MCF 10A (cell line): ENCODE data around the gene ATP2A2. TPM values are rescaled to one million over a fixed set of nuclear protein-coding genes. Genes with fewer than 3 reads are reported as not detected.

ENCODE experiments used
- BruUV-seq: library from RNA; stranded (reverse); fragments of 400-500 nt; replicated peaks from 2 replicates; lab custom pipeline; 2021; lab: Mats Ljungman, UMichigan
- CTCF ChIA-PET: fragments of 300-600 bp; sonication (Branson Sonifier 250); formaldehyde crosslinking; extraction: SDS; loops from one replicate; lab custom pipeline; 2021; ENCODE audit warnings: antibody characterized with exemption, inconsistent platforms; lab: Yijun Ruan, JAX
- POLR2A ChIA-PET: fragments of 300-600, 350-650 bp; sonication (Branson Sonifier 250); formaldehyde crosslinking; extraction: SDS; loops from one replicate; lab custom pipeline; 2020; ENCODE audit warnings: antibody characterized with exemption, inconsistent platforms; lab: Yijun Ruan, JAX
- DNase-seq: peaks from one replicate; pipeline ENCODE4 v3.0.0-alpha.2; 2018; ENCODE audit not compliant: unreplicated experiment
- H3K27ac Mint-ChIP-seq: one replicate; pipeline ENCODE4 v1.8.0; 2022; ENCODE audit warnings: mild to moderate bottlenecking, low read depth, mixed read lengths; ENCODE audit not compliant: unreplicated experiment
- H3K27me3 Mint-ChIP-seq: one replicate; pipeline ENCODE4 v1.8.0; 2022; ENCODE audit warnings: mixed read lengths; ENCODE audit not compliant: insufficient read depth, unreplicated experiment
- H3K36me3 Mint-ChIP-seq: one replicate; pipeline ENCODE4 v1.8.0; 2022; ENCODE audit warnings: mild to moderate bottlenecking, moderate library complexity, mixed read lengths; ENCODE audit not compliant: insufficient read depth, unreplicated experiment
- H3K4me1 Mint-ChIP-seq: one replicate; pipeline ENCODE4 v1.8.0; 2022; ENCODE audit warnings: mixed read lengths; ENCODE audit not compliant: insufficient read depth, unreplicated experiment
- H3K4me3 Mint-ChIP-seq: one replicate; pipeline ENCODE4 v1.8.0; 2022; ENCODE audit warnings: mild to moderate bottlenecking, moderate library complexity, mixed read lengths; ENCODE audit not compliant: unreplicated experiment
- H3K9me3 Mint-ChIP-seq: one replicate; pipeline ENCODE4 v1.8.0; 2022; ENCODE audit warnings: mixed read lengths; ENCODE audit not compliant: unreplicated experiment
- CTCF ChIP-seq: fragments of 200-600 bp; IDR thresholded peaks from one replicate; pipeline ENCODE4 v1.8.0; 2022; ENCODE audit warnings: antibody characterized with exemption, mild to moderate bottlenecking; ENCODE audit not compliant: unreplicated experiment
- intact Hi-C: fragments of 100-400 bp; cut with micrococcal nuclease; formaldehyde crosslinking; loops from 2 replicates; pipeline ENCODE4 v1.14.1; 2022
- total RNA-seq: library from RNA; stranded (reverse); gene quantifications from 2 replicates; pipeline ENCODE4 v1.2.3, GENCODE V29; 2022

Gene ATP2A2
- total RNA-seq, 1 experiment from 2014 or later = 272 TPM

GRCh38 chr12:110343114-110343513, 62.1 kb downstream of the ATP2A2 start:
- Mint-ChIP-seq H3K4me1 (peaks cover 19% of the 10 kb centered on the region), H3K27me3 (no peaks in the 10 kb centered on the region), H3K9me3 (no peaks in the 10 kb centered on the region), H3K36me3 (peaks cover 97% of the 10 kb centered on the region), H3K27ac (no peak overlapping the region), H3K4me3 (no peak overlapping the region)
- DNase-seq = no peak
- ChIA-PET CTCF (interaction anchor here (0.7 to 1.4 kb wide), 2 partner anchors 17 to 250 kb away, joined by 3 to 4 read pairs; no protein-coding TSS in a partner anchor), POLR2A (interaction anchor here (0.5 to 1.3 kb wide), 4 partner anchors 11 to 64 kb away, joined by 4 to 6 read pairs (median 4); no protein-coding TSS in a partner anchor)
- intact Hi-C loops = no loop called here
- no peak for TF ChIP-seq CTCF
- BruUV-seq = no TSS peak

- Mint-ChIP-seq H3K27me3 (no peaks in the 10 kb centered on the region), H3K27ac (no peak overlapping the region), H3K4me3 (no peak overlapping the region), H3K4me1 (peaks cover 11% of the 10 kb centered on the region), H3K36me3 (peaks cover 95% of the 10 kb centered on the region), H3K9me3 (no peaks in the 10 kb centered on the region)
- ChIA-PET POLR2A (interaction anchor here (1.2 kb wide), 1 partner anchor 10 kb away, joined by 4 read pairs; no protein-coding TSS in a partner anchor), CTCF (no interaction called here)
- DNase-seq = no peak
- TF ChIP-seq CTCF = no peak
- intact Hi-C loops = no loop called here
- no TSS peak for BruUV-seq
Observed at GRCh38 chr12:110343736-110344555, 62.9 kb downstream of the ATP2A2 start.

GRCh38 chr12:110344657-110345056, 63.6 kb downstream of the ATP2A2 start:
- ChIA-PET CTCF (no interaction called here), POLR2A (interaction anchor here (0.5 kb wide), 1 partner anchor 338 kb away, joined by 3 read pairs; no protein-coding TSS in a partner anchor)
- intact Hi-C loops = no loop called here
- H3K4me1 Mint-ChIP-seq = peaks cover 4% of the 10 kb centered on the region
- TF ChIP-seq CTCF = no peak
- H3K27me3 Mint-ChIP-seq = no peaks in the 10 kb centered on the region
- H3K27ac Mint-ChIP-seq = no peak overlapping the region
- BruUV-seq = no TSS peak
- DNase-seq = no peak
- H3K9me3 Mint-ChIP-seq = no peaks in the 10 kb centered on the region
- H3K4me3 Mint-ChIP-seq = no peak overlapping the region
- peaks cover 95% of the 10 kb centered on the region for H3K36me3 Mint-ChIP-seq

GRCh38 chr12:110345176-110345661, 64.2 kb downstream of the ATP2A2 start:
- Mint-ChIP-seq H3K4me1 (no peaks in the 10 kb centered on the region), H3K9me3 (no peaks in the 10 kb centered on the region), H3K27me3 (no peaks in the 10 kb centered on the region), H3K27ac (no peak overlapping the region), H3K36me3 (peaks cover 95% of the 10 kb centered on the region), H3K4me3 (no peak overlapping the region)
- no peak for TF ChIP-seq CTCF
- no TSS peak for BruUV-seq
- ChIA-PET CTCF (interaction anchor here (0.6 kb wide), 1 partner anchor 41 kb away, joined by 3 read pairs; no protein-coding TSS in a partner anchor), POLR2A (interaction anchor here (0.5 to 0.9 kb wide), 3 partner anchors 9 to 338 kb away, joined by 3 read pairs; no protein-coding TSS in a partner anchor)
- intact Hi-C loops = no loop called here
- DNase-seq = no peak
